ENCODE measurements around the gene PEX14.

The PEX14 gene

DNA sequence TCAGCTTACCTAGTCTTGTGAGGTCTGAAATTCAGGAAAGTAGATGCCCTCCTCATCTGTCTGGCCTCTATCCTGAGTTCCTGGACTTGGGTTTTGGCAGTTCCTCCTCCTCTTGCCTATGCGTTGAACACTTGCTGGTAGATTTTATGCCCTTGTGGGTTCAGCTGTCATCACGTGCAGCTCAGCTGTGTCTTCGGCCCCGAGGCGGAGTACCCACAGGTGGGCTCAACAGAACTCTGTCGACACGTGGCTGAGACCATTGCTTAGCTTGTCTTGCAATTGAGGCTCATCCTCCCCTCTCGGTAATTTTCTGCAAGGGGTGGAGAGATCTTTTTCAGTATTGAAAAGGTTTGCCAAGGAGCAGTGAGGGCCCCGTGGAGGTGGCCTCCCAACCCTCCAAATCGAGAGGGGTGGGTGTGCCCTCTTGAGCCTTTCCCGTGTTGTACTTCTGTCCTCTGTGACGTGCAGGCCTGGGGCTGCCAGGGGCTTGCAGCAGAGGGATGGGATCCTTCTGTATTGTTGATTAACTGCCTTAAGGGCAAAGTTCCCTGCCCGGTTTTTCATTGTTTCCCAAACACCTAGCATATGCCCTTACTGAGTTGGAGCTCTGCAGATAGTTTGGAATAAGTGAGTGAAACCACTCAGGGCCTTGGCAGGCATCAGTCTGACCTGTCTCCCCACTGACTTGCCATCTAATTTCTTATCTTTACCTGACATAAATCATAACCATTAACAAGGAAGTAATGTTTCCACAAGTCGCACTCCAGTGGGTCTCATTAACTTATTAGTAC, 41.6 kb upstream of the PEX14 start:
- DNase-seq (ENCODE audit: low read depth) = no peak
- no peak overlapping the region for H3K4me3 ChIP-seq (ENCODE audit: low read depth, low read length)
- TF ChIP-seq, protein P1, sequence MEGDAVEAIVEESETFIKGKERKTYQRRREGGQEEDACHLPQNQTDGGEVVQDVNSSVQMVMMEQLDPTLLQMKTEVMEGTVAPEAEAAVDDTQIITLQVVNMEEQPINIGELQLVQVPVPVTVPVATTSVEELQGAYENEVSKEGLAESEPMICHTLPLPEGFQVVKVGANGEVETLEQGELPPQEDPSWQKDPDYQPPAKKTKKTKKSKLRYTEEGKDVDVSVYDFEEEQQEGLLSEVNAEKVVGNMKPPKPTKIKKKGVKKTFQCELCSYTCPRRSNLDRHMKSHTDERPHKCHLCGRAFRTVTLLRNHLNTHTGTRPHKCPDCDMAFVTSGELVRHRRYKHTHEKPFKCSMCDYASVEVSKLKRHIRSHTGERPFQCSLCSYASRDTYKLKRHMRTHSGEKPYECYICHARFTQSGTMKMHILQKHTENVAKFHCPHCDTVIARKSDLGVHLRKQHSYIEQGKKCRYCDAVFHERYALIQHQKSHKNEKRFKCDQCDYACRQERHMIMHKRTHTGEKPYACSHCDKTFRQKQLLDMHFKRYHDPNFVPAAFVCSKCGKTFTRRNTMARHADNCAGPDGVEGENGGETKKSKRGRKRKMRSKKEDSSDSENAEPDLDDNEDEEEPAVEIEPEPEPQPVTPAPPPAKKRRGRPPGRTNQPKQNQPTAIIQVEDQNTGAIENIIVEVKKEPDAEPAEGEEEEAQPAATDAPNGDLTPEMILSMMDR (IDR thresholded peaks at IDR 0.05; ENCODE audit: low read depth, low read length, missing control alignments) = no peak

DNA sequence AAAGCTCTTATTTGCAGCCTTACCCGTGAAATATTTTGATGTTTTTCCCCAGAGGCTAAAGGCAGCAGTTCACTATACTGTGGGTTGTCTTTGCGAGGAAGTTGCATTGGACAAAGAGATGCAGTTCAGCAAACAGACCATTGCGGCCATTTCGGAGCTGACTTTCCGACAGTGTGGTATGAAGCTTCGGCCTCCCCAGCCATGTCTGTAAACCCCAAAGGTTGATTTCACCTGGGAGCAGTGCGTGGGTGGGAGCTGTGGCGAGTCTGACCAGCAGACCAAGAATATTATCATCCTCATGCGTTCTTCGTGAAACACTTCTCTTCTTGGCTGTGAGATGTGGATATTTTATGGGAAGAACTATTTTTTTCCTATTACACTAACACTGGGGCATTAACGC, 41.0 kb upstream of the PEX14 start:
- TF ChIP-seq, protein P1 (IDR thresholded peaks at IDR 0.05; ENCODE audit: low read depth, low read length, missing control alignments) = no peak
- DNase-seq (ENCODE audit: low read depth) = no peak

DNA sequence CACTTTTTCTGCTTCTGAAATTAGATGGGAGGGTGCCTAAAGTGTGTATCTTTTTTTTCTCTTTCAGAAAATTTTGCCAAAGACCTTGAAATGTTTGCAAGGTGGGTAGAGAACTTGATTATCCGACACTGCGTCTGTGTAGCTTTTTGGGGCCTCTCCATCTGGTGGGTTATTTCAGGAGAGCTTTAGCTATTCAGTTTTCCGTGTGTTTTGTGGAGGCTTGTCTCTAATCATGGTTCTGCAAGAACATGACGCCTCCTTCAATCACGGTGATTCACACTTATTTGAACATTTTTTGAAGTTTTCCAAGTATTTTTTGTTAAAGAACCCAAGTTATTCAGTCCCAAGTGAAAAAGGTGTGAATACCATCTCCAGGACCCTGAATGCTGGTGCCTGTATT, 40.2 kb upstream of the PEX14 start:
- no peak for DNase-seq (ENCODE audit: low read depth)
- H3K4me3 ChIP-seq (ENCODE audit: low read depth, low read length) = no peak overlapping the region
- TF ChIP-seq, protein P1 (IDR thresholded peaks at IDR 0.05; ENCODE audit: low read depth, low read length, missing control alignments) = no peak

More for the DNA sequence above, 41.0 kb upstream of the PEX14 start:
- no peak overlapping the region for H3K4me3 ChIP-seq (ENCODE audit: low read depth, low read length)

DNA sequence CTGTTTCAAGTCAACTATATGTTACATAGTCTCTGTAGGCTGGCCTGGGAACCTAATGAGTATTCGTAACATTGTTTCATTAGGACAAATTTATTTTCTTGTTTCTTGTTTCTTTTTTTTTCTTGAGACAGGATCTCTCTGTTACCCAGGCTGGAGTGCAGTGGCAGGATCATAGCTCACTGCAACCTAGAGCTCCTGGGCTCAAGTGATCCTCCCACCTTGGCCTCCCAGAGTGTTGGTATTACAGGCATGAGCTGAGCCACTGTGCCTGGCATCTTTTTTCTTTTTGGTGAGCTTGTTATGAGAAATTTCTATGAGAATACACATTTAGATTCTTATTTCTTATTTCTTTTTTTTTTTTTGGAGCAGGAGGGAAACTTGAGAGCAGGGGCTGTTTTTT, 37.7 kb upstream of the PEX14 start:
- DNase-seq (ENCODE audit: low read depth) = no peak
- no peak overlapping the region for H3K4me3 ChIP-seq (ENCODE audit: low read depth, low read length)
- TF ChIP-seq, protein P1 (IDR thresholded peaks at IDR 0.05; ENCODE audit: low read depth, low read length, missing control alignments) = no peak

DNA sequence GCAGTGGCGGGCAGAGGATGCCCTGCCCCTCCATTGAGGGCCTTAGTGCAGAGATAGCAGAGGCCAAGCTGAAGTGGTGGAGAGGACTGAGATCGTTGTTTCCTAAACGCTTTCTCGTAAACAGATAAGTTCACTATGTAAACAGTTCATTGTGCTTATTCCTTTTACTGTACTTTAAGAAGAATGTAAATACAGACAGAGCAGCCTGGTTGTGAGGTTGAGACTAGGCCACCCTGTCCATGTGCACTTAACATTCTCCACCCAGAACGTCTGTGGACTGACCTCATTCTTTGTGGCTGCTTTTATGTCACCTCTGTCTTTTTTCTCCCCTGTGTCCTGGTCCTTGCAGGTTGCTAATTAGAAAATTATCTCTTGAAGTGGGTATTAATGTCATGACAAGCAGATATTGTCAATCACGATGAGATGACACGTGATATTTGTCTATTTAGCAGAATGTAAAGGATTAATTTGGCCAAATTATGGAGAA, 36.0 kb upstream of the PEX14 start:
- H3K4me3 ChIP-seq (ENCODE audit: low read depth, low read length) = no peak overlapping the region
- TF ChIP-seq, protein P1 (IDR thresholded peaks at IDR 0.05; ENCODE audit: low read depth, low read length, missing control alignments) = no peak
- no peak for DNase-seq (ENCODE audit: low read depth)

DNA sequence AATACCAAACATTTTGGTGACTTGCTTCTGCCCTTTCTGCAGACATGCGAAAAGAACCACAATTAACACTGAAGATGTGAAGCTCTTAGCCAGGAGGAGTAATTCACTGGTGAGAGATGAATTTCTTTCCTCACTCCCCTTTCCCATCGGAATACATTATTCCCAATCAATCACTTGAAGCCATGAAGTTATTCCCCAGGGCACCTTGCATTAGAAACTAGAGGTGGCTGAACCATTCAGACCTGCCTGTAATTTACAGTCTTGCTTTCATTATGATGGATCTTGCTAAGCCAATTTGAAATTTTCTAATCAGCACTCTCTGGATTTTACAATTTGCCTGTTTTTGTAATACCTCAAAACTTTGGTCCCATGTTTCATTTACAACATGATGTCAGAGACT, 34.4 kb upstream of the PEX14 start:
- TF ChIP-seq, protein P1 (IDR thresholded peaks at IDR 0.05; ENCODE audit: low read depth, low read length, missing control alignments) = no peak
- H3K4me3 ChIP-seq (ENCODE audit: low read depth, low read length) = no peak overlapping the region
- DNase-seq (ENCODE audit: low read depth) = no peak

DNA sequence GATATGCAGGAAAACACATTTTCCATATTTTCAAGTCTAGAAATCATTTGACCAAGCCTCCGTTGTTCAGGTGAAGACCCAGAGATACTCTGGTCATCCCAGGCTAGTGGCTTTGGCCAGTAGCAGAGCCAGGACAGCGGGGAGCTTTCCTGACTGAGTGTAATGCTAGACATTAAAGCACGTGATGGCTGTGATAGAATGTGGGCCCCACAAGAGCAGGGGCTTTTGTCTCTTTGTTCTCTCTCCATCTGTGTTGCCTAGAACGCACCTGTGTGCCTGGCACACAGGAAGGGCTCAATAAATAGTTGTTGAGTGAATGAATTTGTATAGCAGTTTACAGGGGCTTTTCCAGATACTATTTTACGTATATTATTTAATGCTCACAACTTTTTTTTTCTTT, 34.0 kb upstream of the PEX14 start:
- no peak overlapping the region for H3K4me3 ChIP-seq (ENCODE audit: low read depth, low read length)
- no peak for DNase-seq (ENCODE audit: low read depth)
- TF ChIP-seq, protein P1 (IDR thresholded peaks at IDR 0.05; ENCODE audit: low read depth, low read length, missing control alignments) = no peak

All from GM12864 (cell line).